T-helper 17 cell (primary cell): ENCODE measurements around the gene LUZP2. TPM values are rescaled to one million over a fixed set of nuclear protein-coding genes. Genes with fewer than 3 reads are reported as not detected.

Experiments
- ATAC-seq: fragments of 150-1000 bp; cut with Tn5 transposase; 2 replicates; pipeline ENCODE4 v1.10.0; 2021; ENCODE audit warnings: mild to moderate bottlenecking, moderate library complexity
- DNase-seq, 3 donors: peaks; one replicate each; pipeline versions ENCODE4 v3.0.0 to v3.0.0-alpha.2; 2020 to 2021
- H3K9me3 ChIP-seq: one replicate; pipeline ENCODE4 v1.7.0; 2013; ENCODE audit warnings: low read length, mild to moderate bottlenecking; ENCODE audit not compliant: control insufficient read depth, poor library complexity, severe bottlenecking
- H3K27ac Mint-ChIP-seq: one replicate; pipeline ENCODE4 v1.8.0; 2022; ENCODE audit warnings: mild to moderate bottlenecking, moderate library complexity, mixed read lengths
- H3K27me3 Mint-ChIP-seq: one replicate; pipeline ENCODE4 v1.8.0; 2022; ENCODE audit warnings: mixed read lengths
- H3K36me3 Mint-ChIP-seq: one replicate; pipeline ENCODE4 v1.8.0; 2022; ENCODE audit warnings: low read depth, mixed read lengths
- H3K4me1 Mint-ChIP-seq: one replicate; pipeline ENCODE4 v1.8.0; 2022; ENCODE audit warnings: mild to moderate bottlenecking, mixed read lengths
- H3K4me3 Mint-ChIP-seq: one replicate; pipeline ENCODE4 v1.8.0; 2022; ENCODE audit warnings: mild to moderate bottlenecking, moderate library complexity, mixed read lengths
- total RNA-seq, 4 donors: library from RNA in 2 of 4; stranded (reverse) in 2 of 4; gene quantifications; one replicate each; pipeline ENCODE4 v1.2.3 and lab custom pipeline; 2022 to 2026

The LUZP2 gene
- total RNA-seq, 2 donors from 2014 or later = not detected

DNA sequence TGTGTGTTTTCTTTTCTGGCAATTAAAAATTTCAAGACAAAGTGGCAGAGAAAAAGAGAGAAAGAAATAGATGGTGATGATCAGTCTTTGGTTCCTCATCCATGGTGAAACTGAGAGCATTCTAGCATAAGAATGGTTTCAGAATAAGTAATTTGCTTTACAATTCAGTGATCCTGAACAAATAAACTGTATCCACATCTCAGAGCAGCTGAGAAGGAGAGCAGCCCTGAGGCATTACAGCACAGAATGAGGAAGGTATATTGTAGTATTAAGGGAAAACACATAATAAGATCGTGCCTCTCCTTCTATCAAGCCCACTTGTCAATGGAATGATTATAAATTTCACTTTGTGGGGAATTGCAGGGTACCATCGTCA is 17.4 kb downstream of the LUZP2 start:
- Mint-ChIP-seq H3K36me3 (no peaks in the 10 kb centered on the region), H3K27me3 (no peaks in the 10 kb centered on the region), H3K4me1 (no peaks in the 10 kb centered on the region), H3K27ac (no peak overlapping the region), H3K4me3 (no peak overlapping the region)
- no peaks in the 10 kb centered on the region for H3K9me3 ChIP-seq
- no peak for DNase-seq
- ATAC-seq = no peak

GRCh38 chr11:24515632-24516031 is 18.8 kb downstream of the LUZP2 start:
- H3K9me3 ChIP-seq = no peaks in the 10 kb centered on the region
- Mint-ChIP-seq H3K36me3 (no peaks in the 10 kb centered on the region), H3K4me3 (no peak overlapping the region), H3K27ac (no peak overlapping the region), H3K4me1 (no peaks in the 10 kb centered on the region), H3K27me3 (no peaks in the 10 kb centered on the region)
- DNase-seq (no peak), ATAC-seq (no peak)

DNA sequence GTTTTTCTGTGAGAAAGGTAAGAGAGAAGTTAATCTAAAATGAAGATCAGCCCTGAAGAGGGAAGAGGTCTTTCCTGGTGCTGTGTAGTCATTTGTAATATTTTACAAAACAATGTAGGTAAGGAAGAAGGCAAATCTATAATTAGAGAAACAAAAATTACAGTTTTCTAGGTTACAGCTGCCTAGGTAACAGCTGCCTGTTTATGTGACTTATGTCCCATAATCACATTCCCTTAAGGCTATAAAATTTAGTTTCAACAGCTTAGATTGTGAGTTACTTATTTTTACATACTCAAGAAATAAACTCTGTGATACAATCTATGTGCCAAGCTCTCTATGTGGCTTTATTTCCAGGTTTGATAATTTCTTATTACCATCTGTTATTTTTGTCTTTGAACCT is 19.8 kb downstream of the LUZP2 start:
- no peaks in the 10 kb centered on the region for H3K4me1 Mint-ChIP-seq

DNA sequence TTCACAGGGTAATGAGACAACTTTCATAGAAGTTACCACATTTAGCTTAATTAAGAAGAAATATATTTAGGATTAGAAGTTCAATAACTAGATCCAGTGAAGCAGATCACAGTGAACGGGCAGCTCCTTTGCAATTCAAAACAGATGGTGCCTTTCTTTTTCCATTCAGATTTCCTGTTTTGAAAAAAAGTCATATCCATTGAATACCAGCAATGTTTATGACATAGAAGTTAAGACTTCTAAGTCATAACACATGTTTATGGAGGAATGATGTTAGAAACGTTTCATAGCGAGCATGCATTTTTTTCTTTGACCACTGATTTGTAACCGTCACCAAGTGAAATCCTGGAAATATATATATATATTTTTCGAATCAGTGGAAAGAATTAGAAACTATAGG is 24.7 kb downstream of the LUZP2 start:
- H3K4me1 Mint-ChIP-seq = no peaks in the 10 kb centered on the region
- no peak for ATAC-seq

More for the DNA sequence above, 19.8 kb downstream of the LUZP2 start:
- Mint-ChIP-seq H3K27me3 (no peaks in the 10 kb centered on the region), H3K4me3 (no peak overlapping the region), H3K27ac (no peak overlapping the region), H3K36me3 (no peaks in the 10 kb centered on the region)
- no peaks in the 10 kb centered on the region for H3K9me3 ChIP-seq
- ATAC-seq (no peak), DNase-seq (no peak)

DNA sequence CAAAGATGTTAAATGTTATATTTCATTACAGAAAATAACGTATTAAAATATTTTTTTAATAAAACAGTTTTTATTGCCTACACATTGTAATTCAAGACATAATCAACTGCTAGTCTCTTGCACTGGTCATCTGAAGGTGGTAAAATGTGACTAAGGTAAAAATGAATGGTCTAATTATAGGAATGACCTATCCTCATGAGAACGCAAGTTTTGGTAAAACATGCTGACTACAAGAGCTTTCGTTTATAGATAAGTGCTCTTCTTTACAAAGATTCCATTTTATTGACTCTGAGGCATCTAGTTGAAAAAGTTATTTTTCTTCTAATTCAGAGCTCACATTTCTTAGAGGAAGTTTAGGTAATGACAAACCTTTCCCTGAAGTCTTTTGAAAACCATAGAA is 27.3 kb downstream of the LUZP2 start:
- Mint-ChIP-seq H3K27me3 (no peaks in the 10 kb centered on the region), H3K4me1 (no peaks in the 10 kb centered on the region), H3K36me3 (no peaks in the 10 kb centered on the region), H3K4me3 (no peak overlapping the region), H3K27ac (no peak overlapping the region)
- H3K9me3 ChIP-seq = no peaks in the 10 kb centered on the region
- DNase-seq (no peak), ATAC-seq (no peak)

More for the DNA sequence above, 24.7 kb downstream of the LUZP2 start:
- H3K36me3 Mint-ChIP-seq = no peaks in the 10 kb centered on the region
- H3K27me3 Mint-ChIP-seq = no peaks in the 10 kb centered on the region
- H3K4me3 Mint-ChIP-seq = no peak overlapping the region
- no peaks in the 10 kb centered on the region for H3K9me3 ChIP-seq
- no peak overlapping the region for H3K27ac Mint-ChIP-seq
- no peak for DNase-seq

- no peak overlapping the region for H3K4me3 Mint-ChIP-seq
- H3K9me3 ChIP-seq = no peaks in the 10 kb centered on the region
- H3K27me3 Mint-ChIP-seq = no peaks in the 10 kb centered on the region
- no peak for ATAC-seq
- H3K4me1 Mint-ChIP-seq = no peaks in the 10 kb centered on the region
- DNase-seq = no peak
- no peaks in the 10 kb centered on the region for H3K36me3 Mint-ChIP-seq
- no peak overlapping the region for H3K27ac Mint-ChIP-seq
Observed at GRCh38 chr11:24531528-24531927, 34.7 kb downstream of the LUZP2 start.

- ATAC-seq (no peak), DNase-seq (no peak)
- Mint-ChIP-seq H3K36me3 (no peaks in the 10 kb centered on the region), H3K4me3 (no peak overlapping the region), H3K27me3 (no peaks in the 10 kb centered on the region), H3K27ac (no peak overlapping the region), H3K4me1 (no peaks in the 10 kb centered on the region)
- no peaks in the 10 kb centered on the region for H3K9me3 ChIP-seq
Observed at GRCh38 chr11:24543771-24544170, 46.9 kb downstream of the LUZP2 start.

DNA sequence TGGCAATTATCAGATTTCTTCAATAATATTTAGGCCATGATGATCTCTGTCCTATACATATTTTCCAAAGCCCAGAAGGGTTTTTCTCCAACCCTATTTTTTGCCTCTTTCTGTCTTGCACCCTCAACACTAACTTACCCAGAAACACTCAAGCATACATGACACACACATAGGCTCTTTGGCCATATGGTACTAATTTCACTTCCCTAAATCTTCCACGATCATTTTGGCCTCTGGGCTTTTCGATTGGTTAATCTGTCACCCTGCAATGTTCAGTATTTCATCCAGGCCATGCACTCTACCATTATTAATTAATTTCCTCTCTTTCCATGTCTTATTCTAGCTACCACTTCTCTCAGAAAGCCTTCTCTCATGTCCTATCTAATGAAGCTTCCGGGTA is 59.8 kb downstream of the LUZP2 start:
- H3K27me3 Mint-ChIP-seq = no peaks in the 10 kb centered on the region

DNA sequence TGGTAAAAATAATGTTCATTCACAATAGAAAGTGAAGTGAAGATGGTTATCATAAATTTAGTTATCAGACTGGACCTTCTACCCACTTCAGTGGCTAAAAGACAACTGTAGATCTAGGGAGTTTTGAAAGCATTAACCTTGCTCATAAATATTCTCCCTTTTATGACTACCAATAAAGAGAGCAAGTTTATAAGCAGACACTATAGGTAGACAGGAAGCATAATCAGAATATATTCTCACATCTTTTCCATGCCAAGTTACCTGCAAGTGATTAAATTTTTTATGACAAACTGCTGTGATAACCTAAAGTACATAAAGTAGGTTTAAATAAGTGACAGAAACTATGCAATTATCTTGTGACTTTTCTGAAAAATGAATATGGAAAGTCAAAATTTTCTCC is 62.5 kb downstream of the LUZP2 start:
- Mint-ChIP-seq H3K27me3 (no peaks in the 10 kb centered on the region), H3K36me3 (no peaks in the 10 kb centered on the region), H3K4me3 (no peak overlapping the region), H3K27ac (no peak overlapping the region), H3K4me1 (no peaks in the 10 kb centered on the region)
- no peak for ATAC-seq
- H3K9me3 ChIP-seq = no peaks in the 10 kb centered on the region
- DNase-seq = no peak

More for the DNA sequence above, 59.8 kb downstream of the LUZP2 start:
- Mint-ChIP-seq H3K27ac (no peak overlapping the region), H3K36me3 (no peaks in the 10 kb centered on the region), H3K4me1 (no peaks in the 10 kb centered on the region), H3K4me3 (no peak overlapping the region)
- DNase-seq = no peak
- no peak for ATAC-seq
- H3K9me3 ChIP-seq = no peaks in the 10 kb centered on the region

DNA sequence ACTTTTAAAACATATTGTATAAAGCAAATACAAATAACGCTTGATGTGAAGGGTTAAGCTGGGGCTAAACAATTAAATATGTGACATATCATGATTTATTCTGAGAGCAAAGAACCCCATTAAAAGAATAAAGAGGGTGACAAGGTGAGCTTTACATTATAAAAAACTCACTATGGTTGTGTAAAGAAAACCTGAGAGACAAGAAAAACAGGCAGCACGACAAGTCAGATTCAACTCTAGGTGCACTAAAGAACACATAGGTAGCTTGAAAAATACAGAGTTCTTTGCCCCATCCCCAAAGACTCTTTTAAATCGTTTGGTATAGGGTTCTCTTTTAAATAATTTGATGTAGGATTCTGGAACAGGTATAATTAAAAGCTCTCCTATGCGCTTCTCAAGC is 63.5 kb downstream of the LUZP2 start:
- H3K9me3 ChIP-seq = no peaks in the 10 kb centered on the region
- Mint-ChIP-seq H3K4me3 (no peak overlapping the region), H3K27ac (no peak overlapping the region), H3K36me3 (no peaks in the 10 kb centered on the region), H3K4me1 (no peaks in the 10 kb centered on the region), H3K27me3 (no peaks in the 10 kb centered on the region)
- ATAC-seq (no peak), DNase-seq (no peak)

- H3K9me3 ChIP-seq = no peaks in the 10 kb centered on the region
- H3K4me1 Mint-ChIP-seq = no peaks in the 10 kb centered on the region
- H3K4me3 Mint-ChIP-seq = no peak overlapping the region
- no peak for DNase-seq
- H3K36me3 Mint-ChIP-seq = no peaks in the 10 kb centered on the region
- H3K27ac Mint-ChIP-seq = no peak overlapping the region
- H3K27me3 Mint-ChIP-seq = no peaks in the 10 kb centered on the region
- ATAC-seq = no peak
Observed at GRCh38 chr11:24567380-24567779, 70.5 kb downstream of the LUZP2 start.

DNA sequence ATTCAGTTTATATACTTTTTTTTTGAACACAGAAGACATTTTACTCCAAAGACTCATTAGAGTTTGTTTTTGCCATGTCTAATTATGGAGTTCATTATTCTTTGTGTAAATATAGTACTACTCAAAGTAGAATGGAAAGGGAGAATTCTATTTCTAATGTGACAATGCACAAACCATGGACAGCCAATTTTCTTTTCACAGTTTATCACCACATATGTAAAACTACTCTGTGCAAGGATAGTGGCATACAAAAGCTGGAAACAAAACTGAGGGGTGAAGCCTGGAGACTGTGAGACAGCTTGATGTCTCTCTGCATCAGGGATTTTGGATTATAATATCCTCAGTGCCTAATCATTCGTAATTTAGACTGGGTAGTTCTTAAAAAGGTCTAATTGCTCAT is 75.5 kb downstream of the LUZP2 start:
- Mint-ChIP-seq H3K36me3 (no peaks in the 10 kb centered on the region), H3K4me1 (no peaks in the 10 kb centered on the region), H3K27ac (no peak overlapping the region), H3K4me3 (no peak overlapping the region), H3K27me3 (no peaks in the 10 kb centered on the region)
- DNase-seq (no peak), ATAC-seq (no peak)
- no peaks in the 10 kb centered on the region for H3K9me3 ChIP-seq

- DNase-seq (no peak), ATAC-seq (no peak)
- H3K27me3 Mint-ChIP-seq = no peaks in the 10 kb centered on the region
- no peaks in the 10 kb centered on the region for H3K4me1 Mint-ChIP-seq
- no peak overlapping the region for H3K27ac Mint-ChIP-seq
- no peak overlapping the region for H3K4me3 Mint-ChIP-seq
- H3K9me3 ChIP-seq = no peaks in the 10 kb centered on the region
- H3K36me3 Mint-ChIP-seq = no peaks in the 10 kb centered on the region
Observed at GRCh38 chr11:24574461-24574860, 77.6 kb downstream of the LUZP2 start.

DNA sequence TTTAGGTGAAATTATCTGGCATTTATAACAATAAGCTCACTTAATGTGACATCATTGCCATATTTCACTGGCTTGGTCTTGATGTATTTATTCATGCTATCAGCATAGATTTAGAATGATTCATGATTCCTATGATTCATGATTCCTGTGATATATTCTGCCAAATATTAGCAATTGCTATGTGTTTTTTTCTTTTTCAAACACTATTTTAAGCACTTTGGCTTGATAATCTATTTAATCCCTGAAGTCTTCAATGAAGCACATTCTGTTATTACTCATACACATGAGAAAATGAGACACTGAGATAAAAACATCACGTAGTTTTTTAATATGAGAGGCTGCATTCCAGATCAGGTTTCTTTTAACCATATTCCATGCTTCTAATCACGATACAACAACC is 78.5 kb downstream of the LUZP2 start:
- H3K27me3 Mint-ChIP-seq = no peaks in the 10 kb centered on the region
- H3K36me3 Mint-ChIP-seq = no peaks in the 10 kb centered on the region
- H3K4me1 Mint-ChIP-seq = no peaks in the 10 kb centered on the region
- no peaks in the 10 kb centered on the region for H3K9me3 ChIP-seq
- DNase-seq = no peak
- no peak overlapping the region for H3K27ac Mint-ChIP-seq
- ATAC-seq = no peak
- no peak overlapping the region for H3K4me3 Mint-ChIP-seq

- ATAC-seq = no peak
- no peaks in the 10 kb centered on the region for H3K27me3 Mint-ChIP-seq
Observed at GRCh38 chr11:24585192-24585591, 88.3 kb downstream of the LUZP2 start.

More at GRCh38 chr11:24585192-24585591, 88.3 kb downstream of the LUZP2 start:
- no peaks in the 10 kb centered on the region for H3K36me3 Mint-ChIP-seq
- H3K4me1 Mint-ChIP-seq = no peaks in the 10 kb centered on the region
- H3K4me3 Mint-ChIP-seq = no peak overlapping the region
- no peak for DNase-seq
- no peak overlapping the region for H3K27ac Mint-ChIP-seq
- H3K9me3 ChIP-seq = no peaks in the 10 kb centered on the region
